Ovary (tissue), 3 donors: ENCODE data around the gene SPATC1L.

Experiments
- EP300 ChIP-seq: sonication (generic); formaldehyde crosslinking; IDR thresholded peaks from one replicate; pipeline ENCODE4 v1.6.1; 2017; ENCODE audit warnings: antibody characterized with exemption
- POLR2A ChIP-seq: fragments of 450-650 bp; IDR thresholded peaks from one replicate; pipeline ENCODE4 v1.6.1; 2017; ENCODE audit warnings: antibody characterized with exemption, mild to moderate bottlenecking, moderate library complexity
- TF ChIP-seq, protein P1 (sequence below), 3 donors: fragments of 450-650 bp in 2 of 3; fragments of 200-600 bp in 1 of 3; IDR thresholded peaks; one replicate each; pipeline versions ENCODE4 v1.5.1 to v1.8.0; 2016 to 2022; ENCODE audit warnings: antibody characterized with exemption in 3 of 3, mild to moderate bottlenecking in 1 of 3
- donor health status: DM: no; HTN: no; CAD: no.

DNA sequence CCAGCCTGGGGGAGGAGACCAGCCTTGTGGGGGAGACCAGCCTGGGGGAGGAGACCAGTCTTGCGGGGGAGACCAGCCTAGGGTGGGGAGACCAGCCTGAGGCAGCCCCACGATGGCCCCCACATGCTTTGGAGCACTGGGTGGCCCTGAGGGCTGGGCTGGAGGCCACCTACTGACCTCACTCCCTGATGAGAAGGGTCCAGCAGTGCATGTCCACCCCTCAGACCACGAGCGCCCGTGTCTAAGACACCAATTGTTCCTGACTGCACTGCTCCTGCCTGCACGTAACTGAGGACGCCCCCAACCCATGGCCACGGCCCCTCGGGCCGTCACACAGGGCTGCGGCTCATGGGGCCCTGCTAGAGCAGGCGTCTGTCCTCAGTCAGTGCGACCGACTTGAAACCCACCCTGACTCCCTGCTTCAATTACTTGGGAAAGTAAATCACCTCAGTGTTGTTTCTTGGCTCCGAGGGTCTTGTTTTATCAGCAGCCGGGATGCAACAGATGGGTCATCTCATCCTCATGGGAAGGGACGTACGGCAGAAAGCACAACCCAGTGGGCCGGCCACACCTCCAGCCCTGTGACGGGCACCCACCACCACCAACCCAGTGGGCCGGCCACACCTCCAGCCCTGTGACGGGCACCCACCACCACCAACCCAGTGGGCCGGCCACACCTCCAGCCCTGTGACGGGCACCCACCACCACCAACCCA is at the start of gene SPATC1L:
- TF ChIP-seq POLR2A (no peak), EP300 (no peak)
- TF ChIP-seq, protein P1, sequence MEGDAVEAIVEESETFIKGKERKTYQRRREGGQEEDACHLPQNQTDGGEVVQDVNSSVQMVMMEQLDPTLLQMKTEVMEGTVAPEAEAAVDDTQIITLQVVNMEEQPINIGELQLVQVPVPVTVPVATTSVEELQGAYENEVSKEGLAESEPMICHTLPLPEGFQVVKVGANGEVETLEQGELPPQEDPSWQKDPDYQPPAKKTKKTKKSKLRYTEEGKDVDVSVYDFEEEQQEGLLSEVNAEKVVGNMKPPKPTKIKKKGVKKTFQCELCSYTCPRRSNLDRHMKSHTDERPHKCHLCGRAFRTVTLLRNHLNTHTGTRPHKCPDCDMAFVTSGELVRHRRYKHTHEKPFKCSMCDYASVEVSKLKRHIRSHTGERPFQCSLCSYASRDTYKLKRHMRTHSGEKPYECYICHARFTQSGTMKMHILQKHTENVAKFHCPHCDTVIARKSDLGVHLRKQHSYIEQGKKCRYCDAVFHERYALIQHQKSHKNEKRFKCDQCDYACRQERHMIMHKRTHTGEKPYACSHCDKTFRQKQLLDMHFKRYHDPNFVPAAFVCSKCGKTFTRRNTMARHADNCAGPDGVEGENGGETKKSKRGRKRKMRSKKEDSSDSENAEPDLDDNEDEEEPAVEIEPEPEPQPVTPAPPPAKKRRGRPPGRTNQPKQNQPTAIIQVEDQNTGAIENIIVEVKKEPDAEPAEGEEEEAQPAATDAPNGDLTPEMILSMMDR (IDR thresholded peaks at IDR 0.05) = no peak
